GM18873 (cell line): ENCODE results near the gene SEC14L5.

Source experiments
- ATAC-seq: cut with Tn5 transposase; IDR thresholded peaks from one replicate; pipeline ENCODE4 v1.9.1; 2021; ENCODE audit warnings: mild to moderate bottlenecking, moderate library complexity, moderate number of reproducible peaks; ENCODE audit not compliant: unreplicated experiment, low FRiP score

SEC14L5 gene

DNA sequence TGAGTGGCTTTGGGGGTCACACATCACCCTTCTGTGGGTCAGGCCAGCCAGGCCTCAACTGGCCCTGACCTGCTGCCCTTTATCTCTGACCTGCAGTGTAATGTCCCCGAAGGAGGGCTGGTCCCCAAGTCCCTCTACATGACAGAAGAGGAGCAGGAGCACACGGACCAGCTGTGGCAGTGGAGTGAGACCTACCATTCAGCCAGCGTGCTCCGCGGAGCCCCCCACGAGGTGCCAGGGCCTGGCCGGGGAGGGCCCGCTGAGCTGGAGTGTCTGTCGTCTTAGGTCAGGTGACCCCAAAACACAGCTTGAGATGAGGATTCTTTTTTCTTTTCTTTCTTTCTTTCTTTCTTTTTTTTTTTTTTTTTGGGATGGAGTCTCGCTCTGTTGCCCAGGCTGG is 49.1 kb downstream of the SEC14L5 start:
- no peak for ATAC-seq

DNA sequence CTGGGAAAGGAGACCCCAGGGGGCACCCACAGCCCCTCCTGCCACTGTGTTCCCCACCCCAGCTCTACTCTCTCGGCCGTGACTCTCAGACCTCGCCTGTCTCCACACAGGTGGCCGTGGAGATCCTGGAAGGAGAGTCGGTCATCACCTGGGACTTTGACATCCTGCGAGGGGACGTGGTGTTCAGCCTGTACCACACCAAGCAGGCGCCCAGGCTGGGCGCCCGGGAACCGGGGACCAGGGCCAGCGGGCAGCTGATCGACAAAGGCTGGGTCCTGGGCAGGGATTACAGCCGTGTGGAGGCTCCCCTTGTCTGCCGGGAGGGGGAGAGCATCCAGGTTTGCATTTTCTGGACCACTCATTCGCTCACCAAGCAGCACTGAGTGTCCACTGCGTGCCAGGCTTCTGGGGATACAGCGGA is 50.2 kb downstream of the SEC14L5 start:
- no peak for ATAC-seq

DNA sequence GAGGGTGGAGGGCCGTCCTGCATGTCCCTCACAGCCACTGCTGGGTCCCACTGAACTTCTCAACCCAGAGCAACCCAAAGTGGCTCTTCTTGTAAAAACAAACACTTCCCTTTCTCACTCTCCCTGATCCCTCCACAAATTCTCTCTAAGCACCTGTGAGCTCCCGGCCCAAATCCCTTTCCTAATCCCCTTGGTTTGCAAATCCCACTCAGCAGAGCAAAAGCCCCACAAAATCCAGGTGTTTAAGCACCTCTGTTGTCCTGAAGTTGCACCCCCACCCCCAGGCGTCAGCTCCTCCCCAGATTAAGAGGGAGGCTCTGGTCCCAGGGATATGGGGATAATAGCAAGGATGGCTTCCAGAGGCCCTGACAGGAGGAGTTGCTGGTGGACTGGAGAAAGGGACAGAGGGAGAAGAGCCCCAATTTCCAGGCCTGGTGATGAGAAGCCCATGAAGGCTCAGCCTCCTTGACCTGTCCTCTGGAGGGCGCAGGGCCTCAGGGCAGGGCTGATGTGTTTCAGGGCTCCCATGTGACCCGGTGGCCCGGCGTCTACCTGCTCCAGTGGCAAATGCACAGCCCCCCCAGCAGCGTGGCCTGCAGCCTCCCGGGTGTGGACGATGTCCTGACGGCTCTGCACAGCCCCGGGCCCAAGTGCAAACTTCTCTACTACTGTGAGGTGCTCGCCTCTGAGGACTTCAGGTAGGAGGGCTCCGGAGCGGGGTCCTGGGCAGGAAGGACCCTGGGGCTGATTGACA is 52.6 kb downstream of the SEC14L5 start:
- no peak for ATAC-seq

DNA sequence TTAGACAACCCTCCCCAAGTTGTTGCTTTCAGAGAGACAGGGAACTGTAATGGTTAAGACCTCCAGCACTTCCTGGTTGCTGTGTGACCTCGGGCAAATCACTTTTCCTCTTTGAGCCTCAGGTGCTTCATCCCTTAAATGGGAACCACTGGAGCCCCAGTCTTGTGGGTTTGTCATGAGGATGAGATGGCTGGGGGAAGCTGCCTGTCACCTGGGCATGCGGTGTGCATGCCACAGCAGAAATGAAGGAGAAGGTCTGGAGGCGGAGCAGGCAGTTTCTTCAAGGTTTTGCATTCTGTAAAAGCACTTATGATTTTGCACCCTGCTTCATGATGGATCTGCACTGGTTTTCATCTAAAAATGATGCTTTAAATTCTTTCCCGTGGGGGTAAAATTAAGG is 53.5 kb downstream of the SEC14L5 start:
- ATAC-seq, result no peak

DNA sequence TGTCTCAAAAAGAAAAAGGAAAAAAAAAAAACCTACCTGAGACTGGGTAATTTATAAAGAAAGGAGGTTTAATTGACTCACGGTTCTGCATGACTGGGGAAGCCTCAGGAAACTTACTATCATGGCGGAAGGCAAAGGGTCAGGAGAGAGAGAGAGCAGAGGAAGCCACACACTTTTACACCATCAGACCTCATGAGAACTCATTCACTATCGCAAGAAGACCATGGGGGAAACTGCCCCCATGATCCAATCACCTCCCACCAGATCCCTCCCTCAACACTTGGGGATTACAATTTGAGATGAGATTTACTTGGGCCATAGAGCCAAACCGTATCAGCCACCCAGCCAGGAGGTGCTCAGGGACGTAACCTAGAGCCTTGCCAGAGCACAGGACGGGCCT is 54.8 kb downstream of the SEC14L5 start:
- ATAC-seq, result no peak

DNA sequence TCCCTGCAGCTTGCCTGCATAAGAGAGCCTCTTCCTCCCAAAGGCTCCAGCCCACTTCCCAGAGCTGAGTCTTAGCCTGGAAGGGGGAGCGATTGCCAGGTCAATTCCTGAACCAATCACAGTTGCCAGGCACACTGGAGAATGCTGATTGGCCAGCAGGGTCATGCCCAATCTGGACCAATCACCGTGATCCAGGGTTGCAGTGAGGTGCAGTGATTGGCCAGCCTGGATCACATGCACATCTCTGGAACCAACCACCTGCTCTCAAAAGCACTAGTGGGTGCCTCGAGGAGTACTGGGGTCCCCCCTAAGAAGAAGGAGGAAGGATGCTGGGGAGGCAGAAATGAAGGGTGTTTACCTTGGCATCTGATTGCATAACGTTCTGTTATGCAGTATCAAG is 57.2 kb downstream of the SEC14L5 start:
- no peak for ATAC-seq

DNA sequence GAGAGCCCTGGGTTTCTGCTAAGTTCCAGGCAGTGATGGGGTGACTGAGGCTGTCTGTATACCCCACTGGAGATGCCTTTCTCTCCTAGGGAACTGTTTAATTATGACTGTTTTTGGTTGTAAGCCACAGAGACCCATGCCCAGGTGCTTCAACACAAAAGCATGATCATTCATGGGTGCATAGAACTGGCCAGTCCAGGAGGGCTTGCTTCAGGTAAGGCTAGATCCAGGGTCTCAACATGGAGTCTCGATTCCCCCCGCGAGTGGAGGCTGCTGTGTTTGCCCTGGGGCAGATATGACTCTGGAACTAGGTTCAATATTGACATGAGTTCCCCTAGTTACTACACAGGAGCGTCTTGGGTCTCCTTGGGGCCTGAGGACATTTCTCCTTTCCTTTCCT is 57.8 kb downstream of the SEC14L5 start:
- no peak for ATAC-seq

DNA sequence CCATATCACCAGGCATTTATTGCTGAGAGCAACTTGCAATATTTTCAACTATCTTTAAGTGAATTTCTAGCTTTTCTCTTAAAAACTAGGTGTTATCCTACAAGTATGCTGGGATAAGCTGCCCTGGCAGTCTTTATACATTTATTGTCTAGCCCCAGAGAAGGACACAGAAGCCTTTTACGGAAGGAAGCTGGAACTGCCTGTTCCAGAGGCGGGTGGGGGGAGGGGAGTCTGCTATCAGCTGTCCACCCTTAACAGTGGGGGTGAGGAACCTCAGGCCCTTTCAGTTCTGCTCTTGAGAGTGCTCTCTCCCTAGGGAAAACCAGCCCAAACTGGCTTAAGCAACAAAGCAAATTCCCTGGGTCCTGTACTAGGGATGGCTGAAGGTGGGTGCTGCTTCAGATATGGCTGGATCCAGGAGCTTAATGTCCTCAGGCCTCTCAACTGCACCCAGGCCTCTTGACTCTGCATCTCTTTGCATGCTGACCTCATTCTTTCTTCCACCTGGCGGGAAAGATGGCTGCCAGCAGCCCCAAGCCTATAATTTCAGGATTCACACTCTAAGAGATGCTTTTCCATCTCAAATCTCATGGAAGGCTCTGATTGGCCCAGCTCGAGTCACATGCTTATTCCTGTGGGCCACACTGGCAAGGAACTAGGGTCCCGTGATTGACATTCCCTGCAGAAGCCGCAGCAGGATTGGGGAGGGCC is 59.0 kb downstream of the SEC14L5 start:
- no peak for ATAC-seq

DNA sequence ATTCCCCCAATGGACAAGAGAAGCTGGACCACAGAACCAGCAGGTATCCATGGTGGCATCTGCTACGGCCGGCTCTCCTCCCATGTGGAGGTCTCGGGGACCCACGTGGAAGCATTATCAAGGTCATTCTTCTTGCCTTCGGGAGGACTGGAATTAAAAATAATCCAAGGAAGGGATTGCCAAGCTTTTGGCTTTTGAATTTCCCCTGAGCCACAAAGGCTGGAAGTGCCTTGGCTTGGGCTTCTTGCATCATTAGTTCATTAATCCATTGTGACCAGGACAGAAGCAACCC is 59.5 kb downstream of the SEC14L5 start:
- no peak for ATAC-seq

DNA sequence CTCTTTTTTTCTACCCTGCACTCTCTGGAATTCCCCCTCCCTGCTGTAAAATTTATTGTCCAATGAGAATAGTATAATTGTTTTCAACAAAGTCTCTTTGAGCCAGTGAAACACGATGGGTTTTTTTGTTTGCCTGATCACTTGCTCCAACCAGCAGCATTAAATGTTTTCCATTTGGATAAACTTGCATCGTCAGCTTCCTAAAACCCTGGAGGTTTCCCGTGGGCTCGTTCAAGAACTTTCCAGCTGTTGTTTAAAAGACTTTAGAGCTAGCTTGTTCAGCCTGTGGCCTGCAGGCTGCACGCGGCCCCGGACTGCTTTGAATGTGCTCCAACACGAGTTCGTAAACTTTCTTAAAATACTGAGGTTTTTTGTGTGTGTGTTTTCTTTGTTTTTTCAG is 60.7 kb downstream of the SEC14L5 start:
- no peak for ATAC-seq

DNA sequence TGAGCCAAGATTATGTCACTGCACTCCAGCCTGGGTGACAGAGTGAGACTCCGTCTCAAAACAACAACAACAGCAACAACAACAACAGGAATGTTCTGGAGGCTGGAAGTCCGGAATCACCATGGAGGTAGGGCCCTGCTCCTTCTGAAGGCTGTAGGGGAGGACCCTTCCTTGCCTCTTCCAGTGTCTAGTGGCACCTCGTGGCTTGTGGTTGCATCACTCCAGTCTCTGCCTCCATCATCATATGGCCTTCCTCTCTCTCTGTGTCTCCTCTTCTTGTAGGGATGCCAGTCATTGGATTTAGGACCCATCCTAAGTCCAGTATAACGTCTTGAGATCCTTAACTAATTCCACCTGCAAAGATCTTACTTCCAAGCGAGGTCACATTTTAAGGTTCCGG is 61.6 kb downstream of the SEC14L5 start:
- ATAC-seq, result no peak

DNA sequence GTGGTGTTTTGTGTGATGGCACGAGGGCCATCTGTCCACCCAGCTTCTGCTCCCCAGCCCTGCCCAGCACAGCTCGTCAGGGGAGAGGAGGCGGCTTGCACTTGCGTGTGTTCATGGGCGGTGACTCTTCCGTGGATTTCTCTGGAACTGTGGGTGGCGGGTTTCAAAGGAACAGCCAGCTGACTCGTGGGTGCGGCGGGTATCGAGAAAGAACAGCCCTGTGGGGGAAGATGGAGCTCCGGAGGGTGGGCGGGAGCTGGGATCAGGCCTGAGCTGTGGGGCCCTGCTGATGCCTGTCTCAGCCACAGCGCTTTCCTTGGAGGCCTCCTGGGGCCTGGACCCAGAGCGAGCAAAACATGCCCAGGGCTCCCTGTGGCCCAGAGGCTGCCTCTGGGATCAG is 62.4 kb downstream of the SEC14L5 start:
- no peak for ATAC-seq

DNA sequence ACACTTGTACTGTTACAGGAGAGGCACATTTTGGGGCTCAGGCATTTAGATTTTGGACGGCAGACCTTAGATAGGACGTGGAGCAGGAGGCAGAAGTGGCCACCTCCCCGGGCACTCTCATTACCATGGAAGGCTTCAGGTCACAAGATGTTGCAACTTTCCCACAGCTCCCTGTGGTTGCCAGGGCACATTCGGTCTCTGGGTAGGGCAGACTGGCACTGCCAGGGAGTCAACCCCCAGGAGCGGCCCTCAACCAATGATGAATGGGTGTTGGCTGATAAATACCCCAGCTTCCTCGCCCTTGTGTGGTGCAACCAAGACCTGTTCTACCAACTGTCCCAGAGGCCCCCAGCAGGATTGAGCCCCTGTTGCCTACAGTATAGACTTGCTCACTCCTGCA is 64.4 kb downstream of the SEC14L5 start:
- ATAC-seq, result no peak

DNA sequence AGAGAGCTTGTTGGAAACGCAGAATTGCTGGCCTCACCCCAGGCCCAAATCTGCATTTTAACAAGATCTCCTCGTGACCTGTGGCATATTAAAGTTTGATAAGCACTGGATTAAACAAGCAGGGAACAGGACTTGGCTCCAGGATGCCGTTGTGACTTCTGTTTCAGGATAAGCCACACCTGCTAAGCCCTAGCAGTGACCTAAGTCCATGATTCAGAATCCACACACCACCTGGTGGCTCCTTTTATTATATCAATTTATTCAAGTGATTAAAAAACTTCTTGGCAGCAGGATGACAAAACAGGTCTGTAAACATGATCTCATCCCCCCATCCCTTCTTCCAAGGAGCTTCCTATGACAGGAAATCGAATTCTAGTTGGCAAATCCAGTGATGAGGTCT is 66.5 kb downstream of the SEC14L5 start:
- no peak for ATAC-seq

DNA sequence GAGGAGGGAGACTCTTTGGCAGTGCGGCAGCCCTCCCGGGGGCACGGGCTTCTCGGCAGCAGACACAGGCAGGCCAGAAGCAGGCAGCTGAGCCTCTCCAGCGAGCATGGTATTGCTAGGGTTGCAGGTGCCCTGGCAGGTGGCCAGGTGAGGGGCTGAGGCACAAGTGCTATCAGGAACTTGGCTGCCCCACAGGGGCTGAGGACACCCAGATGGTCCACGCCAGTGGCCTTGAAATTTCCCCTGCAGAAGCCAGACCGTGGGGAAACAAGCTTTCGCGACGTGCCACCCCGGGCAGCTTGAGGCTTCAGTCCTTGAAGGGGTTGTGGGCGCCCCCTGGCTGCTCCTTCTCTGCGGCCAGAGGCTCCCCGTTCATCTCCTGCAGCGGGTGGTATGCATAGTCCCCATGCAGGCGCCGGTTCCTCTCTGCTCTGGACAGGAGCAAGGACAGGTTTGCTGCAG is 67.1 kb downstream of the SEC14L5 start:
- no peak for ATAC-seq

DNA sequence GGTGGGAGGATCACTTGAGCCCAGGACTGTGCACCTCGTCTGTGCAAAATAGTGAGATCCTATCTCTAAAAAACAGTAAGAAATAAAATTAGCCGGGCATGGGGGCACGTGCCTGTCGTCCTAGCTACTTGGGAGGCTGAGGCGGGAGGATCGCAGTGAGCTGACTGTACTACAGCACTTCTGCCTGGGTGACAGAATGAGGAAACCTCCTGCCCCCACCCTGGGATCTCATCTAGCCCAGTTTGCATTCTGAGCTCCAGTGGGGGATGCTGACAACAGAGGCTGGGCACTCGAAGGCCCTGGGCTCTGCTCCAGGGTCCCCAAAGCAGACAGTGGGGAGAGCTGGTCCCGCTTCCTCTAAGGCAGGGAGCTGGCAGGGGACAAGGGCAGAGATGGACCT is 68.5 kb downstream of the SEC14L5 start:
- no peak for ATAC-seq

DNA sequence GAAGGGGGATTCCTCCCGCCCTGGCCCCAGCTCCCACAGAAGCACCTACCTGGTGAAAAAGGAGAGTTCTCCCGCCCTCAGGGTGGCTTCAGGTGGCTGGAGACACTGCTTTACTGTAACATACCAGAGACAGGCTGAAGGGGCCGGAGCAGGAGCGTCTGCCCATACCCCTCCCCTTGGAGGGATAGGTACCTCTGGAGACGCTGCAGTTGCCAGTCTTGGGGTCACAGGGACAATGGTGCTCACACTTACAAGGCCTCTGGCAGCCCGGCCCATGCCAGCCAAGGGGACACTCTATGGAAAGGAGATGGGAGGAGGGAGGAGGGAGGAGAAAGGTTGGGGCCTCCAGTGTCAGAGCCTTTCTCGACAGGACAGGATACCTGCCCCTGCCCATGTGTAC is 69.0 kb downstream of the SEC14L5 start:
- no peak for ATAC-seq

DNA sequence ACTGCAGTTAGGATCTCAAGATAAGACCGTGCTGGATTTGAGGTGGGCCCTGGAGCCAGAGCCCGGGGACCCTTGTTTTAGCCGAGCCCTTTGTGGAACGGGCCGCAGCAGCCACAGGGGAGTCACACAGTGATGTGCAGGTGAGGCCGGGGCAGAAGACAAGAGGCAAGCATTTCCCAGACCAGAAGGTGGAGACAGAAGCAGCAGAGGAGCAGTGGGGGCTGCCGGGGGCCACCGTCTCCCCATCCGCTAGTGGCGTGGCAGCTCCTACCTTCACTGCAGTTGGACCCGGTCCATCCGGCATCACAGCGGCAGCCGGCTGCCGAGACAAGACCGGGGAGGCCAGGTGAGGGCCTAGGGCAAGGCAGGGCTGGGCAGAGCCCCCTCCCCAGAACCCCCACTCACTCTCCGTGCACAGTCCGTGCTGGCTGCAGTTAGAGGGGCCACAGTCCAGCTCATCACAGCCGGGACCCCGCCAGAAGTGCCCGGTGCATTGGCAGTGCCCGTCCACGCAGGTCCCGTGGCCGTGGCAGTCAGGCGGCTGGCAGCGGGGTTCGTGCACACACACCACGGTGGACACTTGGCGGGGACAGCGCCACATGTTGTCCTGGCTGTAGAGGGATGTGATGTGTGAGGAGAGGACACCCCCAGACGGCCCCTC is 69.6 kb downstream of the SEC14L5 start:
- ATAC-seq, result no peak

DNA sequence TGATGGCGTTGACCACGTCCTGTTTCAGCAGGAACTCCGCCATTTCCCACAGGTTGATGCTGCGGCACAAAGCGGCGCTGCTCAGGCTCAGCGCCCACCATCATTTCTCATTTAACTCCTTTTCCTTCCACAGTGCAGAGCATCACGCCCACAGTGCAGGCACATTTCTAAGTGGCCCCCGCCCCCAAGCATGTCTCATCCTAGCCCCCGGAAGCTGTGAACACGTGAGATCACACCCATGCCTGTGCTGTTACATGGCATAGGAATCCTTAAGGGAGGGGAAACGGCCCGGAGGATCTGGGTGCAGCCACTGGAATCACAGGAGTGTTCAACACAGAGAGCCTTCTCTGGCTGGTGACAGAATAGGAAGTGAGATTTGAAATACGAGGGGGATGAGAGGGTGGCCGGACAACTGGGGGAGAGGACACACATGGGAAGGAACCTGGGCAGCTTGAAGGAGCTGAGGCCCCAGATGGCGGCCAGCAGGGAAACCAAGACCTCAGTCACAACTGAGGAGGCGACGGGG is 70.9 kb downstream of the SEC14L5 start:
- no peak for ATAC-seq

DNA sequence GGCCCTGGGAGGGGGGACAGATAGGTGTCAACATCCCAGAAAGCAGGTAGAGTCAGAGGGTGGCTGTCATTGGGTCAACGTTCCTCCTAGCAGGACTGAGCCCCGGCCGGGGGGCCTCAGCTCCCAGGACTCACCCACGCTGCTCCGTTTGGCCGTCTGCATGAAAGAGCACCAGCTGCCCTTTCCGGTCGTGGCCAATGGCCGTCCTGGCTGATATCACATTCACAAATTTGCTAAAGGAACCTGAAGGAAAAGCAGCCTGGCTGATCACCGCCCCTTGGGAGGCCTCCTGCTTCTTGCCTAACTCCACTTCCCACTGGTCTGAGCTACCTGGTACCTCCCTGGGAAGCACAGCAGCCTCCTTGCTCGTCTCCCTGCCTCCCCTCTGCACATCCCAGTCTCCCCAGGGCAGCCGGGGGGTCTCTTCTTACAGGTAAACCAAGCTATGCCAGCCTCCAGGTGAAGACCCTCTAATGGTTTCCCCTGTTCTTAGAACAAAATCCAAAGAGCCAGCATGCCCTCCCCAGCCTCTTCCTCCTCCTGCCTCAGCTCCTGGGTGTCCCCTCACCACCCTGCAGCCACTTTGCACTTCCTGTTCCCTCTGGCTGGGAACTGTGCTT is 72.2 kb downstream of the SEC14L5 start:
- no peak for ATAC-seq

DNA sequence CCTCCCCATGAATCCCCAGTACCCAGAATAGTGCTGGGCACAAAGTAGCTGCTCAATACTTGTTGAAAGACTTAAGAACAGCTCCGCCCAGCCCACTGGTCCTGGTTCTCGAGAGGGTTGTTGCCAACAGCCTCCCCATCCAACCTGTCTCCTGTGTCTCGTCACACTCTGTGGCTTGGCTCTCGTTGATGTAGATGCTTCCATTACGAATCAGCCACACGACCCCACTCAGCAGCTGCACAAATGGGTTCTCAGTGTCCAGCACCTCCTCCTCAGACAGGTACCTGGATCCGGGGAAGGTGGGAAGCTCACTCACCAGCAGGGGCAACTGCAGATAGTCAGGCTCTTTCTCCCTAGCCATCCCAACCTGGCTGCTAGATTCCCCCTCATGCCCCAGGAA is 73.5 kb downstream of the SEC14L5 start:
- ATAC-seq, result no peak
